Testis (tissue), 2 donors: ENCODE data around the gene STAT4.

Experiments
- CTCF ChIP-seq, 3 experiments: fragments of 450-650 bp in 2 of 3; fragments of 200-600 bp in 1 of 3; sonication (generic) in 1 of 3; IDR thresholded peaks; one replicate each; pipeline ENCODE4 v1.5.1; 2016 to 2019; ENCODE audit warnings: antibody characterized with exemption in 3 of 3, mild to moderate bottlenecking in 2 of 3, moderate library complexity in 1 of 3
- POLR2A ChIP-seq: fragments of 450-650 bp; IDR thresholded peaks from one replicate; pipeline ENCODE4 v1.6.1; 2017; ENCODE audit warnings: antibody characterized with exemption, mild to moderate bottlenecking, moderate library complexity

GRCh38 chr2:191184457-191184856 is 33.7 kb upstream of the STAT4 start:
- TF ChIP-seq CTCF (IDR thresholded peaks at IDR 0.05) (no peak), POLR2A (no peak)
